HepG2 (cell line): Measurements from ENCODE around the gene CR1L. TPM values are rescaled to one million over a fixed set of nuclear protein-coding genes. Genes with fewer than 3 reads are reported as not detected.
A peak's percentile ranks its signal among the peaks of the same experiment; 100 is the strongest.

Experiments
- ATAC-seq: fragments of 200-7000 bp; cut with Tn5 transposase; 3 replicates; pipeline ENCODE4 v1.9.1; 2020; ENCODE audit warnings: mild to moderate bottlenecking, moderate library complexity
- BruUV-seq: library from RNA; stranded (reverse); fragments of 400-500 nt; replicated peaks from 2 replicates; lab custom pipeline; 2021; lab: Mats Ljungman, UMichigan
- CTCF ChIA-PET: fragments of 300-600 bp; formaldehyde crosslinking; extraction: SDS; loops from one replicate; lab custom pipeline; 2021; ENCODE audit warnings: low total read pairs, inconsistent platforms, low intra/inter-chr PET ratio; lab: Yijun Ruan, JAX
- POLR2A ChIA-PET: fragments of 350-600 bp; sonication (Branson Sonifier 250); formaldehyde crosslinking; loops from one replicate; lab custom pipeline; 2020; ENCODE audit warnings: antibody characterized with exemption, inconsistent platforms; lab: Yijun Ruan, JAX
- DNase-seq: peaks from one replicate; pipeline ENCODE4 v3.0.0-alpha.2; 2015; ENCODE audit warnings: low spot score
- FAIRE-seq: peaks from 3 replicates; lab custom pipeline; 2011; peaks lifted over from hg19 to GRCh38; lab: Jason Lieb, UNC
- H2AFZ ChIP-seq: one replicate; pipeline ENCODE4 v1.6.1; 2011; ENCODE audit warnings: low read length, inconsistent platforms
- H3K27ac ChIP-seq: fragments of 300-600 bp; 3 replicates; pipeline ENCODE4 v1.8.0; 2011; ENCODE audit warnings: mixed run types, mild to moderate bottlenecking, mixed read lengths, low read length, inconsistent platforms; ENCODE audit not compliant: insufficient read depth; ENCODE audit errors: extremely low read length
- H3K27me3 ChIP-seq, 2 experiments: fragments of 200-600 bp in 1 of 2; 2 replicates in 1 of 2; 3 replicates in 1 of 2; pipeline versions ENCODE4 v1.6.0 to v1.8.0; 2011; ENCODE audit warnings: low read length in 2 of 2, mild to moderate bottlenecking in 2 of 2, moderate library complexity in 2 of 2, inconsistent platforms in 1 of 2; ENCODE audit not compliant: insufficient read depth in 2 of 2, control insufficient read depth in 1 of 2
- H3K36me3 ChIP-seq, 2 experiments: fragments of 200-600 bp in 1 of 2; replicated peaks in 1 of 2; 2 replicates in 1 of 2; 3 replicates in 1 of 2; pipeline versions ENCODE4 v1.5.1 to v1.8.0; 2011; ENCODE audit warnings: low read length in 2 of 2, inconsistent platforms in 1 of 2; ENCODE audit not compliant: insufficient read depth in 2 of 2, control insufficient read depth in 1 of 2
- H3K4me1 ChIP-seq: 2 replicates; pipeline ENCODE4 v1.5.1; 2012; ENCODE audit warnings: low read length, inconsistent platforms; ENCODE audit not compliant: insufficient read depth
- H3K4me2 ChIP-seq: 2 replicates; pipeline ENCODE4 v1.6.0; 2011; ENCODE audit warnings: low read depth, low read length, inconsistent platforms
- H3K4me3 ChIP-seq, 3 experiments: fragments of 200-600 bp in 1 of 3; sonication (generic), shearing (Covaris generic) in 1 of 3; replicated peaks in 1 of 3; 2 replicates each; pipeline ENCODE4 v1.5.1; 2011 to 2016; ENCODE audit warnings: low read length in 3 of 3, inconsistent platforms in 2 of 3, low read depth in 2 of 3, mild to moderate bottlenecking in 2 of 3, control low read depth in 1 of 3, mixed read lengths in 1 of 3; ENCODE audit not compliant: insufficient read depth in 1 of 3
- H3K79me2 ChIP-seq: one replicate; pipeline ENCODE4 v1.6.1; 2011; ENCODE audit warnings: low read length, inconsistent platforms; ENCODE audit not compliant: insufficient read depth
- H3K9ac ChIP-seq: 2 replicates; pipeline ENCODE4 v1.6.0; 2011; ENCODE audit warnings: mild to moderate bottlenecking, low read depth, low read length, inconsistent platforms; ENCODE audit not compliant: insufficient read depth
- H3K9me3 ChIP-seq: 2 replicates; pipeline ENCODE4 v1.5.1; 2012; ENCODE audit warnings: mild to moderate bottlenecking, low read length
- H4K20me1 ChIP-seq: 2 replicates; pipeline ENCODE4 v1.6.0; 2011; ENCODE audit warnings: inconsistent platforms, mild to moderate bottlenecking, low read length, moderate library complexity; ENCODE audit not compliant: insufficient read depth
- FOXO1 ChIP-seq: sonication (generic); formaldehyde crosslinking; IDR thresholded peaks from 2 replicates; pipeline ENCODE4 v1.4.0; 2020; ENCODE audit warnings: missing genetic modification reagents
- SUZ12 ChIP-seq: fragments of 150-350 bp; IDR thresholded peaks from 2 replicates; pipeline ENCODE4 v1.6.1; 2014; ENCODE audit warnings: low read depth, low read length
- THAP11 ChIP-seq: IDR thresholded peaks from 2 replicates; pipeline ENCODE4 v1.6.1; 2016; ENCODE audit warnings: missing biosample characterization, missing genetic modification reagents
- ZBTB3 ChIP-seq: sonication (generic); formaldehyde crosslinking; IDR thresholded peaks from 2 replicates; pipeline ENCODE4 v1.4.0; 2020; ENCODE audit warnings: low read depth, mild to moderate bottlenecking, moderate library complexity, missing genetic modification reagents, borderline replicate concordance
- ZKSCAN1 ChIP-seq: fragments of 150-350 bp; IDR thresholded peaks from 2 replicates; pipeline ENCODE4 v1.6.1; 2014; ENCODE audit warnings: low read length
- ZNF333 ChIP-seq: sonication (generic); formaldehyde crosslinking; IDR thresholded peaks from 2 replicates; pipeline ENCODE4 v1.4.0; 2020; ENCODE audit warnings: mild to moderate bottlenecking, missing genetic modification reagents, borderline replicate concordance
- ZNF335 ChIP-seq: sonication (generic); formaldehyde crosslinking; IDR thresholded peaks from 2 replicates; pipeline ENCODE4 v1.4.0; 2020; ENCODE audit warnings: missing genetic modification reagents
- ZNF337 ChIP-seq: sonication (generic); formaldehyde crosslinking; IDR thresholded peaks from 2 replicates; pipeline ENCODE4 v1.5.1; 2020; ENCODE audit warnings: missing genetic modification reagents, low read depth, mild to moderate bottlenecking, borderline replicate concordance
- ZNF660 ChIP-seq: sonication (generic); formaldehyde crosslinking; IDR thresholded peaks from 2 replicates; pipeline ENCODE4 v1.5.1; 2020; ENCODE audit warnings: mild to moderate bottlenecking, low read depth, missing genetic modification reagents, borderline replicate concordance
- ZNF749 ChIP-seq: sonication (generic); formaldehyde crosslinking; IDR thresholded peaks from 2 replicates; pipeline ENCODE4 v1.8.0; 2022; ENCODE audit warnings: mild to moderate bottlenecking, missing genetic modification reagents, moderate library complexity, borderline replicate concordance
- WGBS: methylation state at CpG from one replicate; pipeline ENCODE4 v1.1.6; 2017; ENCODE audit warnings: low lambda C conversion rate; 5-methylcytosine and 5-hydroxymethylcytosine counted together
- in situ Hi-C: cut with HindIII; loops from 2 replicates; pipeline ENCODE4 v1.10.0; 2017; ENCODE audit warnings: low pct_unique_long_range_greater_than_20kb; ENCODE audit not compliant: extremely low pct_ligation_motif_present
- intact Hi-C: fragments of 100-400 bp; cut with micrococcal nuclease; formaldehyde crosslinking; loops from one replicate; pipeline ENCODE4 v1.10.0; 2022; ENCODE audit not compliant: unreplicated experiment
- polyA plus RNA-seq, 8 experiments: library from polyadenylated mRNA; depleted of rRNA in 3 of 8; stranded (reverse) in 7 of 8; unstranded in 1 of 8; fragments of >200 nt; fragmentation: Illumina TruSeq in 4 of 8; extraction: Trizol in 4 of 8; gene quantifications; 2 replicates each; pipeline versions ENCODE4 v1.2.1 to v1.2.3, GENCODE V29; 2011 to 2016; ENCODE audit warnings: low read depth in 4 of 8, missing spikeins in 1 of 8, mixed read lengths in 1 of 8; ENCODE audit not compliant: insufficient read depth in 1 of 8
- total RNA-seq, 5 experiments: library from RNA; depleted of rRNA; stranded (reverse); fragments of >200 nt; fragmentation: Illumina TruSeq; extraction: Trizol; gene quantifications; 2 replicates each; pipeline ENCODE4 v1.2.3, GENCODE V29; 2016; ENCODE audit warnings: low read depth in 1 of 5
- TF ChIP-seq, protein P1 (sequence below): IDR thresholded peaks from 2 replicates; pipeline ENCODE4 v1.6.1; 2012; ENCODE audit warnings: low read depth, low read length, improper control_type of control experiment
- TF ChIP-seq, protein P2 (sequence below): sonication (generic); formaldehyde crosslinking; IDR thresholded peaks from 2 replicates; pipeline ENCODE4 v1.5.1; 2020; ENCODE audit warnings: missing genetic modification reagents, mild to moderate bottlenecking, borderline replicate concordance
- TF ChIP-seq, protein P3 (sequence below): sonication (generic); formaldehyde crosslinking; IDR thresholded peaks from 2 replicates; pipeline ENCODE4 v1.4.0; 2020; ENCODE audit warnings: missing genetic modification reagents, borderline replicate concordance

Gene CR1L
- total and polyA plus RNA-seq, 2 of the 13 experiments (the other 11 are each of a cell fraction or from before 2014, with no cell fraction given), result not detected

DNA sequence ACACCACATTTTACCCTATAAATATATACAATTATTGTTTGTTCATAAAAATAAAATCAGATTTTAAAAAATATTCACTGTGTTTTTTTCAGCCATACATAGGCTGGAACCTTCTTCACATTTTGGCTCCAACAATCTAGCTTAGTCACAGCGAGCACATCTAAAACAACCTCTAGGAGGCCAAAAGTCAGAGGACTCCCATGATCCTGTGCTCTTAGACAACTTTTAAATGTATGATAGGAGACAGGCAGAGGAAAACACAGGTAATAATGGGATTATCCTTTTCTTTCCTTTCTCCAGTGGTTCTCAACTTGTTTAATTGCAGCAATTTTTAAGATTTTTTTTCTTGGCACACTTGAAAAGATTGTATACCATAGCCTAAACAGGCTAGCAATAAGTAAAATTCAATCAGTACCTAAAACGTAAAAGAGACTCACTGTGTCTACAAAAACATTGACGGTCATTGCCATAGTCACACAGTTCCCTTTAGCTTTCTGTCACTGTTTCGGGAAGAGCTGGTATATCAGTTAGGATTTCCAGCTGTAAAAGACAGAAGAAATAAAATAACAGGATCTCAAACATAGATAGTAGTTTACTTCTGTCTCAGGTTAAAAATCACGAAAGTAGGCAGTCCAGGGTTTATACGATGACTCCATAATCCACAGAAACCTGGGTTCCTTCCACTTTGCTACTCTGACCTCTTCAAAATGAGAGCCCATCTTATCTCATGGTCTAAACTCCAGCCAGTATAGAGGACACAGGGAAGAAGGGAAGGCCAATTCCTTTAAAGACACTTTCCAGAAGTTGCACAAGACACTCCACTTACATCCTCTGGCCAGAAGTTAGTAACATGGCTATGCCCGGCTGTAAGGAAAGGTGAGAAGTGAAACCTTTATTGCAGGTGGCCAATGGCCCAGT lies 39.2 kb upstream of the CR1L start:
- intact Hi-C loops, result no loop called here
- Histone ChIP-seq H3K79me2 (no peaks in the 10 kb centered on the region), H4K20me1 (no peaks in the 10 kb centered on the region), H3K36me3 (no peaks in the 10 kb centered on the region), H3K4me3 (no peak overlapping the region), H3K4me2 (no peak overlapping the region), H2AFZ (no peak overlapping the region), H3K9me3 (no peaks in the 10 kb centered on the region), H3K4me1 (peaks cover 23% of the 10 kb centered on the region), H3K27ac (no peak overlapping the region), H3K27me3 (no peaks in the 10 kb centered on the region), H3K9ac (no peak overlapping the region)
- DNase-seq, result peak; percentile 4
- ChIA-PET CTCF (no interaction called here), POLR2A (no interaction called here)
- no peak for TF ChIP-seq ZNF337 (CRISPR knock-in tag)
- no peak for TF ChIP-seq FOXO1
- TF ChIP-seq ZBTB3 (CRISPR knock-in tag), result no peak
- no peak for TF ChIP-seq SUZ12
- TF ChIP-seq, protein P1, sequence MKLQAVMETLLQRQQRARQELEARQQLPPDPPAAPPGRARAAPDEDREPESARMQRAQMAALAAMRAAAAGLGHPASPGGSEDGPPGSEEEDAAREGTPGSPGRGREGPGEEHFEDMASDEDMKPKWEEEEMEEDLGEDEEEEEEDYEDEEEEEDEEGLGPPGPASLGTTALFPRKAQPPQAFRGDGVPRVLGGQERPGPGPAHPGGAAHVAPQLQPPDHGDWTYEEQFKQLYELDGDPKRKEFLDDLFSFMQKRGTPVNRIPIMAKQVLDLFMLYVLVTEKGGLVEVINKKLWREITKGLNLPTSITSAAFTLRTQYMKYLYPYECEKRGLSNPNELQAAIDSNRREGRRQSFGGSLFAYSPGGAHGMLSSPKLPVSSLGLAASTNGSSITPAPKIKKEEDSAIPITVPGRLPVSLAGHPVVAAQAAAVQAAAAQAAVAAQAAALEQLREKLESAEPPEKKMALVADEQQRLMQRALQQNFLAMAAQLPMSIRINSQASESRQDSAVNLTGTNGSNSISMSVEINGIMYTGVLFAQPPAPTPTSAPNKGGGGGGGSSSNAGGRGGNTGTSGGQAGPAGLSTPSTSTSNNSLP, result no peak
- TF ChIP-seq THAP11 (CRISPR knock-in tag), result no peak
- TF ChIP-seq ZNF333 (CRISPR knock-in tag), result no peak
- TF ChIP-seq ZNF660 (CRISPR knock-in tag), result no peak
- TF ChIP-seq, protein P2, sequence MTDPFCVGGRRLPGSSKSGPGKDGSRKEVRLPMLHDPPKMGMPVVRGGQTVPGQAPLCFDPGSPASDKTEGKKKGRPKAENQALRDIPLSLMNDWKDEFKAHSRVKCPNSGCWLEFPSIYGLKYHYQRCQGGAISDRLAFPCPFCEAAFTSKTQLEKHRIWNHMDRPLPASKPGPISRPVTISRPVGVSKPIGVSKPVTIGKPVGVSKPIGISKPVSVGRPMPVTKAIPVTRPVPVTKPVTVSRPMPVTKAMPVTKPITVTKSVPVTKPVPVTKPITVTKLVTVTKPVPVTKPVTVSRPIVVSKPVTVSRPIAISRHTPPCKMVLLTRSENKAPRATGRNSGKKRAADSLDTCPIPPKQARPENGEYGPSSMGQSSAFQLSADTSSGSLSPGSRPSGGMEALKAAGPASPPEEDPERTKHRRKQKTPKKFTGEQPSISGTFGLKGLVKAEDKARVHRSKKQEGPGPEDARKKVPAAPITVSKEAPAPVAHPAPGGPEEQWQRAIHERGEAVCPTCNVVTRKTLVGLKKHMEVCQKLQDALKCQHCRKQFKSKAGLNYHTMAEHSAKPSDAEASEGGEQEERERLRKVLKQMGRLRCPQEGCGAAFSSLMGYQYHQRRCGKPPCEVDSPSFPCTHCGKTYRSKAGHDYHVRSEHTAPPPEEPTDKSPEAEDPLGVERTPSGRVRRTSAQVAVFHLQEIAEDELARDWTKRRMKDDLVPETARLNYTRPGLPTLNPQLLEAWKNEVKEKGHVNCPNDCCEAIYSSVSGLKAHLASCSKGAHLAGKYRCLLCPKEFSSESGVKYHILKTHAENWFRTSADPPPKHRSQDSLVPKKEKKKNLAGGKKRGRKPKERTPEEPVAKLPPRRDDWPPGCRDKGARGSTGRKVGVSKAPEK, result no peak
- TF ChIP-seq ZNF749 (CRISPR knock-in tag), result no peak
- TF ChIP-seq ZNF335 (CRISPR knock-in tag), result no peak
- TF ChIP-seq ZKSCAN1, result no peak
- TF ChIP-seq, protein P3, sequence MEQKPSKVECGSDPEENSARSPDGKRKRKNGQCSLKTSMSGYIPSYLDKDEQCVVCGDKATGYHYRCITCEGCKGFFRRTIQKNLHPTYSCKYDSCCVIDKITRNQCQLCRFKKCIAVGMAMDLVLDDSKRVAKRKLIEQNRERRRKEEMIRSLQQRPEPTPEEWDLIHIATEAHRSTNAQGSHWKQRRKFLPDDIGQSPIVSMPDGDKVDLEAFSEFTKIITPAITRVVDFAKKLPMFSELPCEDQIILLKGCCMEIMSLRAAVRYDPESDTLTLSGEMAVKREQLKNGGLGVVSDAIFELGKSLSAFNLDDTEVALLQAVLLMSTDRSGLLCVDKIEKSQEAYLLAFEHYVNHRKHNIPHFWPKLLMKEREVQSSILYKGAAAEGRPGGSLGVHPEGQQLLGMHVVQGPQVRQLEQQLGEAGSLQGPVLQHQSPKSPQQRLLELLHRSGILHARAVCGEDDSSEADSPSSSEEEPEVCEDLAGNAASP (CRISPR knock-in tag), result no peak
- WGBS, result 85% methylated on average over 7 of the region's 7 CpGs
- in situ Hi-C loops, result no loop called here
- ATAC-seq, result no peak
- BruUV-seq, result no TSS peak
- no peak for FAIRE-seq
